HG02571 (cell line): ENCODE data around the gene AHCTF1.
A peak's percentile ranks its signal among the peaks of the same experiment; 100 is the strongest.
"Not testable (repeated sequence)": the region's sequence is repeated elsewhere in the genome, so short reads cannot be mapped to it uniquely, and the experiment has no call there.

ENCODE experiments used
- ATAC-seq: cut with Tn5 transposase; IDR thresholded peaks from one replicate; pipeline ENCODE4 v1.9.1; 2021; ENCODE audit warnings: mild to moderate bottlenecking, moderate library complexity; ENCODE audit not compliant: unreplicated experiment

Gene AHCTF1

GRCh38 chr1:246919902-246920301 is 11.8 kb downstream of the AHCTF1 start:
- ATAC-seq: no peak

GRCh38 chr1:246916026-246916923 is 15.5 kb downstream of the AHCTF1 start:
- ATAC-seq: not testable (repeated sequence)

GRCh38 chr1:246907472-246907871 is 24.3 kb downstream of the AHCTF1 start:
- no peak for ATAC-seq

- no peak for ATAC-seq
These were observed 24.9 kb downstream of the AHCTF1 start for GRCh38 chr1:246906833-246907232.

- no peak for ATAC-seq
These were observed 29.9 kb downstream of the AHCTF1 start for GRCh38 chr1:246901874-246902273.

DNA sequence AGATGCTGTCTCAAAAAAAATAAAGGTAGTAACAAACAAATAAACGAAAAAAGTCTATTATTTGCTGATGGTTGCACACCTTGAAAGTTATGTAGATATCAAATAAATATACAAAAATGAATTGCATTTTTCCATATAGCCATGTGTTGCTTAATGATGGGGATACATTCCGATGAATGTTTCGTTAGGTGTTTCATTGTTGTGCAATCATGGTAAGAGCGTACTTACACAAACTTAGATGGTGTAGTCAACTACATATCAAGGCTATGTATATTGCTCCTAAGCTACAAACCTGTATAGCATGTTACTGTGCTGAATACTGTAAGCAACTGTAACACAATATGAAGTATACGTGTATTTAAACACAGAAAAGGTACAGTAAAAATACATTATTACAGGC is 34.4 kb downstream of the AHCTF1 start:
- ATAC-seq: no peak

DNA sequence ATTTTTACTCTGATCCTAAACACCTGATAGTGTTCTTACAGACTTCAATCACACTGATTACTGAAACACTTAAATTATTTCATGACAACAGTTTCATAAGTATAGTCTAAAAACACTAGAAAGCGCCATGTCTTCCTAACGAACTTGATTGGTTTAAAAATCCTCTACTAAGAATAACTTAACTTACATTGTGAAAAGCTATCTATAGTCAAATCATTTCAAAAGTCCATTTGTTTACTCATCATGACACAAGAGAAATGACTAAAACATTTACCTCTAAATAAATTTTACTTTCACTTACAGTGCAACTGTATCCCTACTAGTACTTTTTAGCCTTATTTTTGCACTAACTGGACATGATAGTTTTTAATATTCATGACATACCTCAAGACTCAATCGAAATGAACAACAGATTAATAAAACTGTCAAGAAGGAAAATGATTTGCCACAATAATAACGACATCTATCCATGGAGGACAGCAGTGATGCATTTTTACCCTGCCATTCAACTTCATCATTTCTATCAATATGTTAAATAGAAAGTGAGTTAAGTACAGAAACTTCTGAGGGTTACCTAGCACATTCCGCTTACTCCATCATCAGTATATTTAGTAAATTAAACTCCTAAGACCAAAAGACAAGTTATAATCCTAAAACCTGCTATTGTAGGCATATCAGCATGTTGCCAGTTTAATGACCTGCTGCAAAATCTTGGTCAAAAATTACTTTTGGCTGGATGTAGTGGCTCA is 38.4 kb downstream of the AHCTF1 start:
- no peak for ATAC-seq

GRCh38 chr1:246891105-246891504 is 40.6 kb downstream of the AHCTF1 start:
- ATAC-seq: no peak

GRCh38 chr1:246888522-246888921 is 43.2 kb downstream of the AHCTF1 start:
- no peak for ATAC-seq

GRCh38 chr1:246885389-246885788 is 46.4 kb downstream of the AHCTF1 start:
- ATAC-seq: not testable (repeated sequence)

GRCh38 chr1:246878551-246878950 is 53.2 kb downstream of the AHCTF1 start:
- no peak for ATAC-seq

- no peak for ATAC-seq
These were observed 55.3 kb downstream of the AHCTF1 start for GRCh38 chr1:246876431-246876830.

DNA sequence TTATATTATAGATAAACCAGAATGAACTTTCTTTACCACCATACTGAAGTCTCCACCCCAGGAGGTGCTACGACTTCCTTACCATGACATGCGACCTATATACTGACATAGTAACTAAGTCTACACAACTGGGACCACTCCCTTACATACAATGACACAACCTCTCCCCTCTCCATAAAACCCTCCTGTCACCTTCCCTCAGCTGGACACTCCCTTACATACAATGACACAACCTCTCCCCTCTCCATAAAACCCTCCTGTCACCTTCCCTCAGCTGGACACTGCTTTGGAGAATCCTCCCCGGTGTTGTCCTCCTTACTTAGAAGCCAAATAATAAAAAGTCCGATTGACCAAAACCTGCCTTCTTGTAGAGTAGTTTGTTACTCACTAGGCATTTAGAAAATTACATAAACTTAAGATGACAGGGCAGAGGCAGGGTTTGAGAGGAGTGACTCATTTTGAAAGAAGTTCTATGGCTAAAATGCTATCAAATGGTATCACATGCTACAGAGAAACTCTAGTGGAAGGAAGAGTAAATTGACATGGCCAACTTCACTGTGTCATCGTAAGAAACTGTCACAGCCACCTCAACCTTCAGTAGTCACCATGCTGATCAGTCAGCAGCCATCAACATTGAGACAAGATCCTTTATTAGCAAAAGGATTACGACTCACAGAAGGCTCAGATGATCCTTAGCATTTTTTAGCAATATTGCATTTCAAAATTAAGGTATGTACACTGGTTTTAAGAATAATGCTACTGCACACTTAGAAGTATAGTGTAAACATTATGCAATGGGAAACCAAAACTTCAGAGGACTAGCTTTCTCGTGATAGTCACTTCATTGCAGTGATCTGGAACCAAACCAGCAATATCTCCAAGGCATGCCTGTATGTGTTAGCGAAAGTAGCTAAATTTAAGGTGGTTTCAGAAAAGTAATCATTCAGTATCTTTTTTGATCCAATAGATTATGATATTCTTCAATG is 56.4 kb downstream of the AHCTF1 start:
- ATAC-seq: peak; percentile 64

DNA sequence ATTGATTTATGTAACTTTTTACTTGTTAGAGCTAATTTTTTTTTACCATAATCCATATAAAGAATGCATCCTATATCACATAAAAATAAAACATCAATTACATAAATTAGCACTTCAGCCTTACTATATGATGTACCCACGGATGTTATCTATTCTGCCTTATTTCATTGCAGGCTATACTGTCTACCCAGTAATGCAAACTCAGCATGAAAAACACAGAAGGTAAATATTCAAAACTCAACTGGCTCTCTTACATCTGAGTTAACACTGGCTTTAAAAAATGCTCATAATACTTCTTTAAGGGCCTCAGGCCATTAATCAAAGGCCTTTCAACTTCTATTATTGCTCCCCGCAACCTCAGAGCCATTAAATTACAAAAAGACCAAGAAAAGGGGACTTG is 65.8 kb downstream of the AHCTF1 start:
- no peak for ATAC-seq

DNA sequence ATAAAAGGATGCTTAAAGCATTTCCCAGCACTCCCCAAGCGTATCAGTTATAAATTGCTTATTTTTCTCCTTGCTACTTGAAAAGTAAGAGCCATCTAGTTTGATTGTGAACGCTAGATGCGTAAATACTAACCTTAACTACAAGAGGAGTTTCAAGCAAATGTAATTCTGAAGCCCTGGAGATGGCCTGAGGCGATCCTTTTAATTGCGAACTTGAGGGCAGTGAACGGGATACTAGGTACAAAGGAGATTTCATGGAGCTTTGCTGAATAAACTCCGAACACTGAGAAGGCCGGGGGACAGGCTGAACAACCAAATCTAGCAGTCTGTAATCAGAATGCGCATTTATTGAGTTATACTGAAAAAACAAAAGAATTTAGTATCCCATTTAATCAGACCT is 68.0 kb downstream of the AHCTF1 start:
- not testable (repeated sequence) for ATAC-seq

- ATAC-seq: no peak
These were observed 71.3 kb downstream of the AHCTF1 start for GRCh38 chr1:246860401-246860800.

GRCh38 chr1:246856371-246856770 is 75.4 kb downstream of the AHCTF1 start:
- no peak for ATAC-seq

DNA sequence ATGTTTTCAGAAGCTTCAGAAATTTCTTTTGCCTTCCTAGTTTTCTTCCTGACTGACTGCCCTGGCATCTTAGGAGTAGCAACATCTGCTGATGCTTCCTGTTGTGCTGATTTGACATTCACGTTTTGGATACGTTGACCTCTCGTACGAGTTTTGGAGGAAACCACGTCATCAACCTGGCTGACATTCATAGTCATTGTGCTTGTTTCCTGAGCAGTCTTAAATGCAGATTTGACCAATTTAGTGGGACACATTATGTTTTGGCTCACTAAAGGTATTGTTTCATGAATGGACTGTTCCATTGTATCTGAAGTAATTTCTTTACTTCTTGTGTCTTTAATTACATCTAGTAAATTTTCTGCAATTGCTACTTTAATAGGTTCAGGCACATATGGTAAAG is 81.1 kb downstream of the AHCTF1 start:
- ATAC-seq: not testable (repeated sequence)

GRCh38 chr1:246843876-246844275 is 87.9 kb downstream of the AHCTF1 start:
- ATAC-seq: no peak

DNA sequence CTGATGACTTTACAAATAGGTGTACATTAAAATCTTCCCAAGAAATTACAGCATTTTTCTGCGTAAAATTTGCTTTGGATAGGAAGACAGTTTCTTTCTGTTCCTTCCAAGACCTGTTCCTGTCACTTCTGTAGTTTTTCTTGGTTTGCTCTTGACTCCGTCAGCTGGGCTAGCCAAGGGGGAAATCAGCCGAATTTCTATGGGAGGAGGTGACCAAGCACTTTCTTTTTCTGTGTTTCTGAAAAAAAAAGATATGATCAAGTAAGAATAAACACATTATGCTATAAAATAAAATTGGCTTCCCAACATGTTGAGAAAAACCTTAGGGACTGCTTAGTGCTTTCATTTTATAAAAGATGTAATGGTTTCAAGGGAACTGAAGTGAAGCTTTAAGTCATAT is 91.0 kb downstream of the AHCTF1 start:
- ATAC-seq: not testable (repeated sequence)

GRCh38 chr1:246838118-246838456 is 93.7 kb downstream of the AHCTF1 start:
- ATAC-seq: no peak
